Fibroblast of mammary gland (primary cell): ENCODE data around the gene FGD1.
"Not testable (repeated sequence)": the region's sequence is repeated elsewhere in the genome, so short reads cannot be mapped to it uniquely, and the experiment has no call there.

ENCODE experiments used
- DNase-seq: peaks from one replicate; pipeline ENCODE4 v3.0.0-alpha.2; 2010; ENCODE audit warnings: low read depth
- H3K4me3 ChIP-seq: 2 replicates; pipeline ENCODE4 v1.5.1; 2011; ENCODE audit warnings: low read depth, mild to moderate bottlenecking, low read length, moderate library complexity; ENCODE audit not compliant: control insufficient read depth
- CTCF ChIP-seq: conservative IDR thresholded peaks from 2 replicates; pipeline ENCODE4 v1.5.1; 2011; ENCODE audit warnings: low read depth, low read length, inconsistent platforms; ENCODE audit not compliant: control insufficient read depth, insufficient read depth

The FGD1 gene

GRCh38 chrX:54509400-54509799, 13.4 kb upstream of the FGD1 start:
- no peak overlapping the region for H3K4me3 ChIP-seq
- no peak for DNase-seq
- no peak for TF ChIP-seq CTCF

DNA sequence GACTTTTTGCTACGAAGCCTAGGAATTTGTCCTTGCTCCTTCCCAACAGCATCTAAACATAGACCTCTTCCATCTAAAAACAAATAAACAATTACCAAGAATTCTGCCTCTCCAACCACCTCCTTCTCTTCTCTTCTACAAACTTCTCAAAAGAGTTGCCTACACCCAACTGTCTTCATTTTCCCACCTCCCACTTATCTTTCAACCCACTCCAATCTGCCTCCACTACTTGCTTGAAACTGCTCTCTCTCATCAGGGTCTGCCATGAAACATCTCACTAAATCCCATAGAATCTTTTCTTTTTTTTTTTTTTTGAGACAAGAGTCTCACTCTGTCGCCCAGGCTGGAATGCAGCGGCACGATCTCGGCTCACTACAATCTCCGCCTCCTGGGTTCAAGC, 902 bp upstream of the FGD1 start:
- TF ChIP-seq CTCF = no peak
- no peak overlapping the region for H3K4me3 ChIP-seq
- no peak for DNase-seq

DNA sequence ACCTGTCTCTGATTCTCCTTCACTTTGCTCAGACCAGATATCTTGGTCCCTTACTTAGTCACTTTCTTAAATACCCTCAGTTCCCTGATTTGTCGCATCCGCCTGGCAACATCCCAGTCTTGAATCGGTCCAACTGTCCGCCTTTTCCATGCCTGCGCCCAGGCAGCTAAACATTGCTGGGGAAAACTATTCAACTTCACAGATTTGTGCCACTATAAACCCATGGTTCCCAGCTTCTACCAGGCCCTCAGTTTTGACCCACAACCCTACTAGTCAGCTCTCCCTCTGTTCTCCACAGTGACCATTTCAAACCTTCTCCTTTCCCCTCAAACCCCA, 451 bp upstream of the FGD1 start:
- peak overlapping the region; percentile 50 for H3K4me3 ChIP-seq
- no peak for TF ChIP-seq CTCF
- DNase-seq = no peak

- H3K4me3 ChIP-seq = peak overlapping the region; percentile 64
- TF ChIP-seq CTCF = no peak
Measured at GRCh38 chrX:54494989-54495813, 833 bp downstream of the FGD1 start.

DNA sequence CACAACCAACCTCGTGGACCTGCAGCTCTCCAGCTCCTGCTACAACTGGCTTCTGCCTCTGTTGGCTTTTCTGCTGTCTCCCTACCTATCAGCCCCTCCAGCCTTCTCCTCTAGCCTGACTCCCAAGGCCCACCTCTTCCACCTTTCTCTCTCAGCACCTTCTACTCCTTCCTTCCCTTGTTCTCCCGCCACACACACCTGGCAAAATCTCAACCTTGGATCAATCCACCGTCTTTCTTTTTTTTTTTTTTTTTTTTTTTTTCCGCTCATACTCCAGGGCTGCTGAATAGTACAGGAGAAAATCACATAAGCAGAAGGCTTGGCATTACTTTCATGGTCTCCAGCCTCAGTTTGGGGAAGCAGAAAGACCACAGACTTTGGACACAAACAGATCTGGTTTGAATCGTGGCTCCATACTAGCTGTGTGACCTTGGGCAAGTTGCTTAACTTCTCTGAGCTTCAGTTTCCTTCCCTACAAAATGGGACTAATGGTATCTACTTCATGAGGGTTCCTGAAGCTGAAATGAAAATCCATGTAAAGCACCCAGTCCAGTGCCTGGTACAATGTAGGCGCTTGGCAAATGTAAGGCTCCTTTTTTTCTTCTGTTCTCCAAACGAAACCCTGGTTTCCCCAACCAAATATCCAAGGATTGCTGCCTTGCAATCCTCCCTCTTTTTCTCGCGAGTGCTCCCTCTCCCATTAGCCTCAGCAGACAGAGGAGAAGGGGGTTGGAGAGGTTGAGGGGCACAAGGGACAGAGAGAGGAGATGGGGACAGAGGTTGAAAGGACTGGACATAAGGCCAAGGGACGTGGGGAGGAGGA, 1.7 kb downstream of the FGD1 start:
- no peak for TF ChIP-seq CTCF
- DNase-seq = no peak
- H3K4me3 ChIP-seq = peak overlapping the region; percentile 64

More at GRCh38 chrX:54494989-54495813, 833 bp downstream of the FGD1 start:
- DNase-seq = peak; percentile 18

GRCh38 chrX:54492340-54492739, 3.7 kb downstream of the FGD1 start:
- H3K4me3 ChIP-seq = no peak overlapping the region
- DNase-seq = peak; percentile 77
- no peak for TF ChIP-seq CTCF

DNA sequence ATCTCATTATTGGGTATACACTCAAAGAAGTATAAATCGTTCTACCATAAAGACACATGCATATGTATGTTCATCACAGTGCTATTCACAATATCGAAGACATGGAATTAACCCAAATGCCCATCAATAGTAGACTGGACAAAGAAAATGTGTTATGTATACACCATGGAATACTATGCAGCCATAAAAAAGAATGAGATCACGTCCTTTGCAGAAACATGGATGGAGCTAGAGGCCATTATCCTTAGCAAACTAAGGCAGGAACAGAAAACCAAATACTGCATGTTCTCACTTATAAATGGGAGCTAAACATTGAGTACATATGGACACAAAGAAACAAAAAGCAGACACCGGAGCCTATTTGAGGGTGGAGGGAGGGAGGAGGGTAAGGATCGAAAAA, 6.2 kb downstream of the FGD1 start:
- not testable (repeated sequence) for DNase-seq, H3K4me3 ChIP-seq
